GM12878 (cell line): ENCODE data around the gene DUS1L. TPM values are rescaled to one million over a fixed set of nuclear protein-coding genes. Genes with fewer than 3 reads are reported as not detected.

Experiments used
- ATAC-seq: fragments of 200-7000 bp; cut with Tn5 transposase; 3 replicates; pipeline ENCODE4 v1.9.1; 2020; ENCODE audit warnings: mild to moderate bottlenecking, moderate library complexity
- BruUV-seq: library from RNA; stranded (reverse); fragments of 400-500 nt; replicated peaks from 2 replicates; lab custom pipeline; 2021; lab: Mats Ljungman, UMichigan
- CTCF ChIA-PET: fragments of 300-600 bp; sonication (Branson Sonifier 250); formaldehyde crosslinking; extraction: SDS; loops from one replicate; lab custom pipeline; 2021; ENCODE audit warnings: inconsistent platforms; lab: Yijun Ruan, JAX
- POLR2A ChIA-PET: fragments of 350-600 bp; formaldehyde crosslinking; extraction: SDS; loops from one replicate; lab custom pipeline; 2021; ENCODE audit warnings: inconsistent platforms; lab: Charles Lee
- RAD21 ChIA-PET: fragments of 300-600 bp; sonication (Branson Sonifier 250); formaldehyde crosslinking; loops from one replicate; lab custom pipeline; 2023; ENCODE audit warnings: antibody characterized with exemption; ENCODE audit not compliant: unreplicated experiment; lab: Charles Lee
- SMC1A ChIA-PET: fragments of 300-600 bp; sonication (Branson Sonifier 250); formaldehyde crosslinking; loops from one replicate; lab custom pipeline; 2023; ENCODE audit not compliant: unreplicated experiment, uncharacterized antibody; lab: Charles Lee
- DNase-seq: peaks from one replicate; pipeline ENCODE4 v3.0.0-alpha.2; 2011; ENCODE audit warnings: low read depth, low spot score
- FAIRE-seq: peaks from 3 replicates; lab custom pipeline; 2011; peaks lifted over from hg19 to GRCh38; lab: Jason Lieb, UNC
- H2AFZ ChIP-seq: 2 replicates; pipeline ENCODE4 v1.6.0; 2011; ENCODE audit warnings: low read depth, low read length, control low read depth; ENCODE audit not compliant: control insufficient read depth
- H3K27ac ChIP-seq: 2 replicates; pipeline ENCODE4 v1.5.1; 2011; ENCODE audit warnings: control low read depth; ENCODE audit not compliant: control insufficient read depth, insufficient read depth
- H3K27me3 ChIP-seq, 2 experiments: replicated peaks in 1 of 2; 2 replicates each; pipeline versions ENCODE4 v1.6.0 to v1.6.1; 2011; ENCODE audit warnings: low read length in 1 of 2; ENCODE audit not compliant: control insufficient read depth in 2 of 2, insufficient read depth in 2 of 2
- H3K36me3 ChIP-seq, 2 experiments: 2 replicates each; pipeline ENCODE4 v1.5.1; 2011; ENCODE audit warnings: low read length in 1 of 2; ENCODE audit not compliant: control insufficient read depth in 2 of 2, insufficient read depth in 2 of 2
- H3K4me1 ChIP-seq: 2 replicates; pipeline ENCODE4 v1.6.1; 2011; ENCODE audit warnings: mild to moderate bottlenecking, low read length, moderate library complexity, mixed read lengths; ENCODE audit not compliant: control insufficient read depth, insufficient read depth
- H3K4me2 ChIP-seq: 2 replicates; pipeline ENCODE4 v1.6.0; 2011; ENCODE audit warnings: control low read depth; ENCODE audit not compliant: control insufficient read depth, insufficient read depth
- H3K4me3 ChIP-seq: fragments of 200-600 bp; sonication (generic); 2 replicates; pipeline ENCODE4 v1.5.1; 2016
- H3K79me2 ChIP-seq: 2 replicates; pipeline ENCODE4 v1.6.0; 2011; ENCODE audit warnings: low read length; ENCODE audit not compliant: control insufficient read depth, insufficient read depth
- H3K9ac ChIP-seq: 2 replicates; pipeline ENCODE4 v1.8.0; 2011; ENCODE audit warnings: low read length, control low read depth, mixed read lengths; ENCODE audit not compliant: control insufficient read depth, insufficient read depth
- H3K9me3 ChIP-seq: replicated peaks from 3 replicates; pipeline ENCODE4 v1.5.1; 2011; ENCODE audit warnings: mild to moderate bottlenecking, low read length; ENCODE audit not compliant: control insufficient read depth, insufficient read depth
- H4K20me1 ChIP-seq: 2 replicates; pipeline ENCODE4 v1.6.0; 2011; ENCODE audit not compliant: control insufficient read depth, insufficient read depth
- ATF3 ChIP-seq: IDR thresholded peaks from 2 replicates; pipeline ENCODE4 v1.6.1; 2011; ENCODE audit warnings: low read depth, mild to moderate bottlenecking, low read length, moderate library complexity, borderline replicate concordance; ENCODE audit errors: extremely low read depth
- BMI1 ChIP-seq: fragments of 450-650 bp; IDR thresholded peaks from 2 replicates; pipeline ENCODE4 v1.6.1; 2016; ENCODE audit warnings: mild to moderate bottlenecking, moderate library complexity, borderline replicate concordance
- CEBPB ChIP-seq, 2 experiments: fragments of 150-350 bp in 1 of 2; IDR thresholded peaks; 2 replicates each; pipeline ENCODE4 v1.6.1; 2012 to 2014; ENCODE audit warnings: low read depth in 2 of 2, low read length in 2 of 2, borderline replicate concordance in 1 of 2, inconsistent platforms in 1 of 2
- CREM ChIP-seq: IDR thresholded peaks from 2 replicates; pipeline ENCODE4 v1.6.1; 2014; ENCODE audit warnings: antibody characterized with exemption, low read depth
- E2F8 ChIP-seq: fragments of 450-650 bp; IDR thresholded peaks from 2 replicates; pipeline ENCODE4 v1.6.1; 2018; ENCODE audit warnings: mild to moderate bottlenecking, low read depth, moderate library complexity; ENCODE audit not compliant: partially characterized antibody
- EGR1 ChIP-seq, 2 experiments: IDR thresholded peaks; 1 replicate in 1 of 2; 2 replicates in 1 of 2; pipeline ENCODE4 v1.6.1; 2011 to 2012; ENCODE audit warnings: low read depth in 2 of 2, low read length in 2 of 2, borderline replicate concordance in 1 of 2, mild to moderate bottlenecking in 1 of 2, moderate library complexity in 1 of 2
- ESRRA ChIP-seq: IDR thresholded peaks from 2 replicates; pipeline ENCODE4 v1.6.1; 2012; ENCODE audit warnings: mild to moderate bottlenecking, low read length, improper control_type of control experiment
- FOXK2 ChIP-seq: fragments of 450-650 bp; IDR thresholded peaks from 2 replicates; pipeline ENCODE4 v1.6.1; 2017; ENCODE audit warnings: mild to moderate bottlenecking, moderate library complexity
- IKZF2 ChIP-seq, 2 experiments: fragments of 450-650 bp; IDR thresholded peaks; 2 replicates each; pipeline ENCODE4 v1.6.1; 2017; ENCODE audit warnings: mild to moderate bottlenecking in 2 of 2, moderate library complexity in 2 of 2
- JUND ChIP-seq: IDR thresholded peaks from 2 replicates; pipeline ENCODE4 v1.6.1; 2012; ENCODE audit warnings: low read depth, mild to moderate bottlenecking, low read length, improper control_type of control experiment, moderate library complexity
- KLF5 ChIP-seq: fragments of 450-650 bp; IDR thresholded peaks from 2 replicates; pipeline ENCODE4 v1.6.1; 2014; ENCODE audit warnings: mild to moderate bottlenecking; ENCODE audit not compliant: partially characterized antibody
- PAX5 ChIP-seq: IDR thresholded peaks from 2 replicates; pipeline ENCODE4 v1.6.1; 2011; ENCODE audit warnings: low read depth, low read length, borderline replicate concordance
- RELA ChIP-seq: fragments of 450-650 bp; IDR thresholded peaks from 2 replicates; pipeline ENCODE4 v1.8.0; 2014; ENCODE audit warnings: borderline replicate concordance; ENCODE audit not compliant: partially characterized antibody
- RUNX3 ChIP-seq: IDR thresholded peaks from 2 replicates; pipeline ENCODE4 v1.6.1; 2012; ENCODE audit warnings: low read length, inconsistent platforms
- SREBF1 ChIP-seq: IDR thresholded peaks from 2 replicates; pipeline ENCODE4 v1.6.1; 2012; ENCODE audit warnings: mild to moderate bottlenecking, low read length
- STAT3 ChIP-seq: IDR thresholded peaks from 2 replicates; pipeline ENCODE4 v1.6.1; 2011; ENCODE audit warnings: low read depth, low read length, improper control_type of control experiment
- WRNIP1 ChIP-seq: IDR thresholded peaks from 2 replicates; pipeline ENCODE4 v1.6.1; 2011; ENCODE audit warnings: low read depth, low read length, improper control_type of control experiment, borderline replicate concordance
- ZSCAN29 ChIP-seq: fragments of 450-650 bp; IDR thresholded peaks from 2 replicates; pipeline ENCODE4 v1.6.1; 2017; ENCODE audit warnings: mild to moderate bottlenecking, moderate library complexity
- WGBS: methylation state at CpG from one replicate; pipeline ENCODE4 v1.1.6; 2016; ENCODE audit warnings: low lambda C conversion rate; ENCODE audit not compliant: insufficient replicate concordance, insufficient coverage; ENCODE audit errors: missing lambda C conversion rate; 5-methylcytosine and 5-hydroxymethylcytosine counted together
- in situ Hi-C: fragments of 300-500 bp; cut with MboI; formaldehyde crosslinking; loops from 9 replicates; pipeline ENCODE4 v1.14.3; 2018; ENCODE audit warnings: mixed read lengths
- intact Hi-C: fragments of 100-400 bp; cut with micrococcal nuclease; formaldehyde crosslinking; loops from one replicate; pipeline ENCODE4 v1.14.2; 2022; ENCODE audit not compliant: unreplicated experiment
- polyA plus RNA-seq, 11 experiments: library from polyadenylated mRNA; depleted of rRNA in 4 of 11; unstranded in 6 of 11; stranded (reverse) in 5 of 11; fragments of >200 nt; fragmentation: Nextera tagmentation in 4 of 11; fragmentation: Illumina TruSeq in 1 of 11; extraction: Ambion mirVana in 4 of 11; extraction: Trizol in 1 of 11; gene quantifications; 1 replicate in 1 of 11; 2 replicates in 10 of 11; pipeline versions ENCODE4 v1.2.1 to v1.2.3, GENCODE V29; 2011 to 2016; ENCODE audit warnings: inconsistent platforms in 2 of 11, missing spikeins in 2 of 11, low read depth in 1 of 11
- total RNA-seq, 4 experiments: library from RNA; depleted of rRNA in 3 of 4; stranded (reverse); fragments of >200 nt in 3 of 4; fragmentation: Illumina TruSeq in 1 of 4; extraction: Trizol in 1 of 4; gene quantifications; 2 replicates each; pipeline versions ENCODE4 v1.2.1 to v1.2.3, GENCODE V29; 2013 to 2021

DUS1L gene
- total and polyA plus RNA-seq, 10 of the 15 experiments (the other 5 are each of a cell fraction or from before 2014, with no cell fraction given) = 6.1 to 157 (median 44.5) TPM

- intact Hi-C loops = no loop called here
- no peak for FAIRE-seq
Measured at GRCh38 chr17:82025401-82026107, 40.0 kb downstream of the DUS1L start.

More at GRCh38 chr17:82025401-82026107, 40.0 kb downstream of the DUS1L start:
- SMC1A ChIA-PET = no interaction called here
- peaks cover 14% of the 10 kb centered on the region for H3K4me1 ChIP-seq
- no peak overlapping the region for H3K4me2 ChIP-seq
- H3K9me3 ChIP-seq = no peaks in the 10 kb centered on the region
- H2AFZ ChIP-seq = no peak overlapping the region
- no peaks in the 10 kb centered on the region; a peak in 1 of 4 replicates for H3K36me3 ChIP-seq
- in situ Hi-C loops = no loop called here
- RAD21 ChIA-PET = no interaction called here
- H3K4me3 ChIP-seq = no peak overlapping the region
- no peak overlapping the region for H3K9ac ChIP-seq
- no peak for ATAC-seq
- TF ChIP-seq RELA (no peak), ATF3 (no peak), PAX5 (no peak), ESRRA (no peak), WRNIP1 (no peak), KLF5 (no peak), CREM (no peak), EGR1 (IDR thresholded peaks at IDR 0.05; ENCODE audit: borderline replicate concordance in 1 of 2, low read depth in 2 of 2, low read length in 2 of 2) (no peak), SREBF1 (no peak), BMI1 (no peak), E2F8 (no peak), CEBPB (IDR thresholded peaks at IDR 0.05; ENCODE audit: borderline replicate concordance in 1 of 2, low read depth in 2 of 2, low read length in 2 of 2) (no peak), ZSCAN29 (no peak), STAT3 (no peak), IKZF2 (IDR thresholded peaks at IDR 0.05) (no peak), FOXK2 (no peak), RUNX3 (no peak), JUND (no peak)
- H4K20me1 ChIP-seq = no peaks in the 10 kb centered on the region
- BruUV-seq = no TSS peak
- POLR2A ChIA-PET = interaction anchor here (0.6 kb wide), 1 partner anchor 161 kb away, joined by 3 read pairs; no protein-coding TSS in a partner anchor
- no peaks in the 10 kb centered on the region for H3K27me3 ChIP-seq
- WGBS = 85% methylated on average over 25 of the region's 25 CpGs
- H3K27ac ChIP-seq = no peak overlapping the region
- CTCF ChIA-PET = no interaction called here
- H3K79me2 ChIP-seq = peaks cover 22% of the 10 kb centered on the region
- DNase-seq = no peak
